Measurements from ENCODE around the gene ZNF667.

Gene ZNF667

DNA sequence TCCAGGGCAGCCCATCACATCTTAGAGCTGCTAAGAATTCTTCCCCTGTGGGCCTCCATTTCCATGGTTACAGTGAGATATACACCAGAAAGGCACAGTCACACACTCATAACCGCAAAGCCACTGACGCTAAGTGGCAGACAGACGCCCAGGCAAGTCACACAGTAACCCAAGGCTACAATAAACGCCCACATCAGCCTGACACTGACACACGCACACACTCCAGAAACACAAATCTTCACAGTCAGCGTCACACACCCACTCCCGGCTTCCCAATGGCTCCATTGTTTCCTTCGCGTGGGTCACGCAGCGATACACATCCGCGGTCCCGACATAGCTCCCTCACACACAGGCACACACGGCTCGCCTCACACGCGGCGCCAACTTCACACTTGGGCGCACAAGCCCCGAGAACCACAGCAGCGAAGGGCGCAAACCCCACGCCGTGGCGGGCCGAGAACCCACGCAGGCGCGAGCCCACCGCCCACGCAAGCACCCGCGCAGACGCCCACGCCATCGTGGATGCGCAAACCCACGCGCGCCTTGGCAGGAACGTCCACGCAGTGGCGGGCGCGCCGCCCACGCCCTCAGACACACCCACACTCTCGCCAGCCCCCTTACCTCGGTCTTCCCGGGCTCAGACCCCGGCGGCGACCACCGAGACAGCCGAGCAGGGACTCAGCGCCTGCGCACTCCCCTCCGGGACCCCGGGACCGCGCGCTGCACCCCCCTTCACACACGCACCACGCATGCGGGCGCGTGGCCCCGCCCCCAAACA, at the start of gene ZNF667:
TSS of gene ZNF667 (minus strand) at position 695 of the 778 bp plus-strand sequence. CDS start 14,975 bp downstream, outside the sequence.
- peak; percentile 0 for DNase-seq

GRCh38 chr19:56525214-56525860, 48.2 kb upstream of the ZNF667 start:
- DNase-seq: no peak

DNA sequence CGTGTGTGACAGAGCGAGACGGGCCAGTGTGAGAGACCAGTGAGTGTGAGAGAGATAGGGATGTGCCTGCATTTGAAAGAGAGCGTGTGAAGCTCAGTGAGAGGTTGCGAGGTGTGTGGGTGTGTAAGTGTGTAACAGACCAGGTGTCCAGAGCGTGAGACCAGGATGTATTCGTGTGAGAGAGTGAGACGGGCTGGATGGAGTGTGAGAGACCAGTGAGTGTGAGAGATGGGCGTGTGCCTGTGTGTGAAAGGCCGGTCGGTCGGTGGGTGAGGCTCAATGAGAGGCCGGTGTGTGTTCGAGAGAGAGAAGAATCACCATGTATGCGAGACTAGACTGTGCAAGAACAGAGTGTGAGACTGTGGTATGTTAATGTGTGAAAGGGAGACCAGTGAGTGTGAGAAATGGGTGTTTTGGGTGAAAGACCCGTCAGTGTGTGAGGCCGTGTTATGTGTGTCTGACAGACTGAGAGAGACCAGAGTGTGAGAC, 31.2 kb upstream of the ZNF667 start:
- DNase-seq: no peak

- DNase-seq: peak; percentile 97
Measured at GRCh38 chr19:56507446-56508289, 30.5 kb upstream of the ZNF667 start, which contains the start of gene ZNF471. Gene ZNF471, plus strand, starts transcription at chr19:56507855. Its CDS starts 3,717 bp downstream, at chr19:56511572.

GRCh38 chr19:56504581-56504980, 27.4 kb upstream of the ZNF667 start:
- no peak for DNase-seq

- DNase-seq: no peak
Measured at GRCh38 chr19:56491399-56491798, 14.3 kb upstream of the ZNF667 start.

DNA sequence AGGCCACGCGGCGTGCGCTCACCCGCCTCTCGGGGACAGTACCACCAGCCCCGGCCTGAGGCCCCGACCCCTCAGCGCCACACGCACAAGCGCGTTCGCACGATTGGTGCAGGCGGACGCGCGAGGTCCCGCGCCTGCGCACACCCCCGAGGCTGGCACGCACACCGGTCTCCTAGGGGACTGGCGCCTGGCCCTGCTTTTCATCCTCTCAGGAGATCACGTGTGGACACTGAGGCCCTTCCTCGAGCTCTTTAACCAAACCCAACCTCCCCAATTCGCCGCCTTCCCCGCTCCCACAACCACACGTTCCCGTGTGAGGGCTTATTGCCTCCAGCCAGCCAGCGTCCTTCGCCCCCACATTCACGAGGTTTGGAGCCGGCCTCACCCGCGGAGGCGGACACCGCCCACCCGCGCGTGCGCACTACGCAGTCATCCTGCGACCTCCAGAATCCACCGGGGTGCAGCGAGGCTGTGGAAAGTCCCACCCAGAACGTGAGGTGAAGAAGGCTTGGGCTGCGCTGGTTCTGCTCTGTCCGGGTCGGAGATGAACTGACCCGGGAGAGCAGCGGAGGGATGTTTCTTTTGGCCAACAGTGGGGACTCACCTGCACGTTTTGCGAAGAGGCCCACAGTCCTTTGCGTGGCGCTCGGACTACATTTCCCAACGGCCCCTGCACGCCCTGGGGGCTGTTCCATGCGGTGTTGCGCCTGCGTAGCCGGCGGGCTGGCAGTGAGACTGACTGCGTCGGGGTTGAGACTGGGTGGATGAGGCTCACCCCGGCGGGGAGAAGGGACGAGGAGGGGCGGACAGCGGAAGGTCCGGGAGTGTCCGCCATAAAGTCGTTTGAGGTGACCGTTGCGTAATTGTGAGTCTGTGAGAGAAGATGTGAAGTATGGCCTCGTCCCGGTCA, 539 bp upstream of the ZNF667 start:
- peak; percentile 87 for DNase-seq

- DNase-seq: no peak
Measured at GRCh38 chr19:56476093-56476492, 1.1 kb downstream of the ZNF667 start.

GRCh38 chr19:56474308-56474707, 2.8 kb downstream of the ZNF667 start:
- DNase-seq: no peak

DNA sequence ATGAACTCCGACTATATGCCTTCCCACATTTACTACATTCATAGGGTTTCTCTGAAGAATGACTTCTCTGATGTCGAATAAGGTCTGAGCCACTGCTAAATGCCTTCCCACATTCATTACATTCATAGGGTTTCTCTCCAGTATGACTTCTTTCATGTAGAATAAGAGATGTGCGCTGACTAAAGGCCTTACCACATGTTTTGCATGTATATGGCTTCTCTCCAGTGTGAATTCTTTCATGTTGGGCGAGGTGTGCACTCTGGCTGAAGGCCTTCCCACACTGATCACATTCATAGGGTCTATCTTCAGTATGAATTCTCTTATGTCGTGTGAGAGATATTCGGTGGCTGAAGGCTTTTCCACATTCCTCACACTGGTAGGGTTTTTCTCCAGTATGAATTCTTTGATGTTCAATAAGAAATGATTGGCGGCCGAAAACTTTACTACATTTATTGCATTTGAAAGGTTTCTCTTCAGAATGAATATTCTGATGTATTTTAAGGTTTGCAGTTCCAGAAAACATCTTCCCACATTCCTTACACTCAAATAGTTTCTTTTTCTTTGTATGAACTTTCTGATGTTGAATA, 35.8 kb downstream of the ZNF667 start:
- DNase-seq: no peak

DNA sequence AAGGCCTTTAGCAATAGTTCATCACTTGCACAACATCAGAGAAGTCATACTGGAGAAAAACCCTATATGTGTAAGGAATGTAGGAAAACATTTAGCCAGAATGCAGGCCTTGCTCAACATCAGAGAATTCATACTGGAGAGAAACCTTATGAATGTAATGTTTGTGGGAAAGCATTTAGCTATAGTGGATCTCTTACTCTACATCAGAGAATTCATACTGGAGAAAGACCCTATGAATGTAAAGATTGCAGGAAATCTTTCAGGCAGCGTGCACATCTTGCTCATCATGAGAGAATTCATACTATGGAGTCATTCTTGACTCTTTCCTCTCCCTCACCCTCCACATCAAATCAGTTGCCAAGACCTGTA, 53.2 kb downstream of the ZNF667 start:
- DNase-seq: no peak

GRCh38 chr19:56423276-56423984, 53.7 kb downstream of the ZNF667 start:
- DNase-seq: no peak

DNA sequence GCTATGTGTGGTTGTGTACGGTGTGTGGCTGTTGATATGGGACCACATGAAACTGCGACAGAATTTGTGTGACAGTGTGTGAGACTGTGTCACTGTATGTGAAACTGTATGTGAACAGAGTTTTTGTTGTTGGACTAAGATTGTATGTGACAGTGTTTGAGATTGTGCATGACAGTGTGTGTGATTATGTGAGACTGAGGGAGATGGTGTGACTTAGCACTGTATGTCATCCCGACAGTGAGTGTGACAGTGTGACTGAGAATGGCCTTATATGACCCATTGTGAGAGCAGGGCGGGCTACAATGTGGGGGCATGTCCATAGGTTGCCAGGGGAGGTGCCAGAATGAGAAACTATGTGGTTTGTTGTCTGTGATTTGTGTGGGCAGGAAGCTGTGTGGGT, 72.1 kb downstream of the ZNF667 start:
- no peak for DNase-seq

DNA sequence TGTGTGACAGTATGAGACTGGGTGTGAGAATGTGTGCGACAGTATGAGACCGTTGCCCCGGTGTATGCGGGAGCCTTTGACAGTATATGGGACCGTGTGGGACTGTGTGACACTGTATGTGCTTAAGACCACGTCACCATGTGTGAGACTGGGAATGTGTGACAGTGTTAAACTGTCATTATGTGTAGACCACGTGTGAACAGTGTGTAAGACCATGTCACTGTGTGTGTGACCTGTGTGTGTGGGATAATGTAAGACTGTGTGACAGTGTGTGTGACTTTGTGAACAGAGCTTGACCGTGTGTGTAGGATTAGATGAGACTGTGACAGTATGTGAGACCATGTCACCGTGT, 72.5 kb downstream of the ZNF667 start:
- DNase-seq: no peak

- DNase-seq: peak; percentile 75
Measured at GRCh38 chr19:56403764-56404704, 73.1 kb downstream of the ZNF667 start, which contains the start of gene ZNF583. Gene ZNF583, plus strand, starts transcription at chr19:56404332. Its CDS starts 2,783 bp downstream, at chr19:56407115.

GRCh38 chr19:56403261-56403660, 73.9 kb downstream of the ZNF667 start:
- no peak for DNase-seq

GRCh38 chr19:56400485-56400884, 76.7 kb downstream of the ZNF667 start:
- no peak for DNase-seq

DNA sequence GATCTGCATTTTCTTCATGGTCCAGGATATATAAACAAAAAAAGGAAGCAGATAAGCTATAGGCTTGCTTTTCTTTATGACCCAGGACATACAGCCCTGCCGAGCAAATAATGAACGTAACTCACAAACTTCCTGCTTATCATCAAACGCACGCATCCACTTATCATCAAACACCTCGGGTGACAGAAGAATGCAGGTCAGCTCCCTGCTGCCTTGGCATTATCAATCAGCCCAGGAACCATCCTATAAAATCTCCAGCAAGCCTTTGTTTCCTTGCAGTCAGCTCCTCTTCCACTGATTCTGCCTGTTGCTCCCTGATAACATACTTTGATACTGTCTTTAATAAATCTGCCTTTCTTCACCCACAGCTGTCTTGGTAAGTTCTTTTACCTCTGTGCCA, 78.3 kb downstream of the ZNF667 start:
- DNase-seq: no peak

DNA sequence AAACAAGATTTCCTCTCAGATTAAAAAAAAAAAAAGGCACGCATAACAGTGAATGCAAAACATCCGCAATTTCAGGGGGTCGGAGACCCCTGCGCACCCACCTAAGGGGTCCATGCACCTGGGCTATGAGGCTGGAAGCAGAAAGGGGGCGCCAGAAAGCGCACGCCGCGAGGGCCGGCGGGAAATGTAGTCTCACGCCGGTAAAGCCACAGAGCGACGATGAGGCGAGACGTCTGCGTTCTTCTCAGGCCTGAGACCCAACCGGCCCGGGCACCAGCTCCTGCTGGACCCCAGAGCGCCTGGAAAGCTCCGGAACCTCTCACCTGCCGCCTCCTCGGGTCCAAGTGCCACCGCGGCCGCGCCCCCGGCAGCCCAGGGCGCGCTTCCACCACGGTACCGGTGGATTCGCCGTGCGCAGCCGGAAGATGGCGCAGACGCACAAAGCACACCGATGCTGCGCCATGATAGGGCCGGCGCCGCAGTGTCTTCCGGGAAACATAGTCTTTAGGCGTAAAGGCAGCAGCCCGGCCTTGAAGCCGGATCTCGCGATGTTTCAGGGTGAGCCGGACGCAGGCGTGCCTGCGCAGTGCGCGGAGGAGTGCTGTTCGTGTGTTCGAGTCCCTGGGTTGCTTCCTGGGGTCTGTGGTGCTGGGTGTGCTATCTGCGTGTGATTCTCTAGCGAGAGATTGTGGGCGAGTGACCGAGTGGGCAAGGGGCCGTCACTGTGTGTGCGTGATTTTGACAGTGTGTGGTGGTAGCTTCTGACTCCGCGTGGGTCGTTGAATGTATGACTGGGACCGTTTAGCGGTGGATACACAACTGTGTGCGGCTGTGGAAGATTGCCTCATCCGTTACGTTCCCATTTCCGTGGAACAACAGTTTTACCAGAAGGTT, 83.8 kb downstream of the ZNF667 start, which contains the start of gene ZNF582:
TSS of gene ZNF582 (minus strand) at position 416 of the 894 bp plus-strand sequence. CDS start 1,782 bp downstream, outside the sequence.
- DNase-seq: peak; percentile 87
